Hepatocyte (in vitro differentiated cells): ENCODE measurements around the gene ZDHHC18. TPM values are rescaled to one million over a fixed set of nuclear protein-coding genes. Genes with fewer than 3 reads are reported as not detected.
A peak's percentile ranks its signal among the peaks of the same experiment; 100 is the strongest.

Experiments used
- DNase-seq: peaks from one replicate; pipeline ENCODE4 v3.0.0-alpha.2; 2016; ENCODE audit warnings: low spot score
- H2AFZ ChIP-seq: fragments of 200-600 bp; sonication (generic); 2 replicates; pipeline ENCODE4 v1.6.0; 2016; ENCODE audit warnings: antibody characterized with exemption, mild to moderate bottlenecking
- H3K27ac ChIP-seq: fragments of 200-600 bp; sonication (generic); 2 replicates; pipeline ENCODE4 v1.5.1; 2016; ENCODE audit warnings: mild to moderate bottlenecking
- H3K27me3 ChIP-seq: fragments of 200-600 bp; sonication (generic); 2 replicates; pipeline ENCODE4 v1.6.1; 2016
- H3K36me3 ChIP-seq: fragments of 200-600 bp; sonication (generic); replicated peaks from 2 replicates; pipeline ENCODE4 v1.5.1; 2016; ENCODE audit warnings: low read depth; ENCODE audit not compliant: insufficient read depth
- H3K4me1 ChIP-seq: fragments of 200-600 bp; sonication (generic); 2 replicates; pipeline ENCODE4 v1.5.1; 2016; ENCODE audit warnings: mild to moderate bottlenecking, moderate library complexity; ENCODE audit not compliant: insufficient read depth
- H3K4me2 ChIP-seq: fragments of 200-600 bp; sonication (generic); 2 replicates; pipeline ENCODE4 v1.6.0; 2016
- H3K4me3 ChIP-seq: fragments of 200-600 bp; sonication (generic); 2 replicates; pipeline ENCODE4 v1.5.1; 2016; ENCODE audit warnings: mild to moderate bottlenecking
- H3K79me2 ChIP-seq: fragments of 200-600 bp; sonication (generic); 2 replicates; pipeline ENCODE4 v1.6.0; 2017; ENCODE audit warnings: mild to moderate bottlenecking
- H3K9me2 ChIP-seq: fragments of 200-600 bp; sonication (generic); replicated peaks from 2 replicates; pipeline ENCODE4 v1.6.0; 2017; ENCODE audit warnings: mild to moderate bottlenecking; ENCODE audit not compliant: insufficient read depth
- H3K9me3 ChIP-seq: fragments of 200-600 bp; sonication (generic); 2 replicates; pipeline ENCODE4 v1.5.1; 2016; ENCODE audit warnings: low read depth, mild to moderate bottlenecking
- H4K20me1 ChIP-seq: fragments of 200-600 bp; sonication (generic); 2 replicates; pipeline ENCODE4 v1.6.0; 2016; ENCODE audit warnings: mild to moderate bottlenecking; ENCODE audit not compliant: insufficient read depth, poor library complexity, severe bottlenecking
- CTCF ChIP-seq: fragments of 200-600 bp; sonication (generic); IDR thresholded peaks from 2 replicates; pipeline ENCODE4 v1.5.1; 2016; ENCODE audit warnings: antibody characterized with exemption, mild to moderate bottlenecking; ENCODE audit not compliant: poor library complexity
- EZH2 ChIP-seq: fragments of 200-600 bp; sonication (generic); IDR thresholded peaks from 2 replicates; pipeline ENCODE4 v1.6.1; 2016; ENCODE audit warnings: antibody characterized with exemption, mild to moderate bottlenecking, borderline replicate concordance
- EZH2phosphoT487 ChIP-seq: fragments of 200-600 bp; sonication (generic); IDR thresholded peaks from one replicate; pipeline ENCODE4 v1.6.1; 2018; ENCODE audit warnings: antibody characterized with exemption, mild to moderate bottlenecking, low read depth, moderate library complexity; ENCODE audit not compliant: unreplicated experiment, severe bottlenecking
- WGBS: methylation state at CpG from one replicate; pipeline ENCODE4 v1.1.6; 2016; ENCODE audit warnings: low lambda C conversion rate; ENCODE audit errors: missing lambda C conversion rate; 5-methylcytosine and 5-hydroxymethylcytosine counted together
- polyA plus RNA-seq: library from polyadenylated mRNA; unstranded; fragments of >200 nt; fragmentation: Nextera tagmentation; extraction: Ambion mirVana; gene quantifications from 2 replicates; pipeline ENCODE4 v1.2.1, GENCODE V29; 2016
- total RNA-seq: library from RNA; depleted of rRNA; stranded (reverse); fragments of >200 nt; gene quantifications from 2 replicates; pipeline ENCODE4 v1.2.3, GENCODE V29; 2014

ZDHHC18 gene
- total and polyA plus RNA-seq, 2 experiments from 2014 or later = 14.9 to 22.5 TPM

GRCh38 chr1:26889551-26890466 lies 63.3 kb downstream of the ZDHHC18 start, which contains the start of gene GPN2:
GPN2 (minus strand) TSS chr1:26890283; CDS start chr1:26890096, 187 bp downstream.
- peak within 1 kb of the TSS; percentile 97 for H3K4me2 ChIP-seq
- peaks cover 12% of the 10 kb centered on the region for H3K4me1 ChIP-seq
- peak within 1 kb of the TSS; percentile 55 for H2AFZ ChIP-seq
- H3K79me2 ChIP-seq = peaks cover 25% of the 10 kb centered on the region
- H3K36me3 ChIP-seq = no peaks in the 10 kb centered on the region
- 3% methylated on average over 89 of the region's 89 CpGs for WGBS
- DNase-seq = peak; percentile 88
- H3K9me2 ChIP-seq = no peaks in the 10 kb centered on the region
- no peaks in the 10 kb centered on the region for H3K27me3 ChIP-seq
- H3K27ac ChIP-seq = peak within 1 kb of the TSS; percentile 99
- TF ChIP-seq CTCF (no peak), EZH2 (no peak), EZH2phosphoT487 (no peak)
- H4K20me1 ChIP-seq = no peaks in the 10 kb centered on the region
- H3K9me3 ChIP-seq = no peaks in the 10 kb centered on the region
- H3K4me3 ChIP-seq = peak within 1 kb of the TSS; percentile 93

GRCh38 chr1:26890467-26890796 lies 63.9 kb downstream of the ZDHHC18 start:
- Histone ChIP-seq H3K4me1 (peaks cover 12% of the 10 kb centered on the region), H3K9me2 (no peaks in the 10 kb centered on the region), H3K36me3 (no peaks in the 10 kb centered on the region), H3K79me2 (peaks cover 30% of the 10 kb centered on the region), H3K27me3 (no peaks in the 10 kb centered on the region), H3K4me2 (peak overlapping the region; percentile 97), H4K20me1 (no peaks in the 10 kb centered on the region), H3K27ac (peak overlapping the region; percentile 99), H3K4me3 (peak overlapping the region; percentile 93), H3K9me3 (no peaks in the 10 kb centered on the region), H2AFZ (peak overlapping the region; percentile 55)
- 12% methylated on average over 12 of the region's 12 CpGs for WGBS
- no peak for DNase-seq
- TF ChIP-seq CTCF = no peak
- TF ChIP-seq EZH2phosphoT487 = no peak
- TF ChIP-seq EZH2 = no peak

- Histone ChIP-seq H2AFZ (no peak overlapping the region), H3K36me3 (no peaks in the 10 kb centered on the region), H4K20me1 (no peaks in the 10 kb centered on the region), H3K9me3 (no peaks in the 10 kb centered on the region), H3K79me2 (peaks cover 48% of the 10 kb centered on the region), H3K4me3 (no peak overlapping the region), H3K27ac (no peak overlapping the region), H3K4me1 (peaks cover 15% of the 10 kb centered on the region), H3K4me2 (no peak overlapping the region), H3K27me3 (no peaks in the 10 kb centered on the region), H3K9me2 (no peaks in the 10 kb centered on the region)
- 98% methylated on average over 13 of the region's 13 CpGs for WGBS
- no peak for TF ChIP-seq EZH2phosphoT487
- no peak for TF ChIP-seq CTCF
- no peak for TF ChIP-seq EZH2
- no peak for DNase-seq
Observed at GRCh38 chr1:26894263-26894662, 67.8 kb downstream of the ZDHHC18 start.
